HG03060 (cell line): ENCODE measurements around the gene SGSH.

Experiments used
- ATAC-seq: cut with Tn5 transposase; IDR thresholded peaks from one replicate; pipeline ENCODE4 v1.9.1; 2021; ENCODE audit warnings: low read depth, moderate number of reproducible peaks; ENCODE audit not compliant: unreplicated experiment

SGSH gene

DNA sequence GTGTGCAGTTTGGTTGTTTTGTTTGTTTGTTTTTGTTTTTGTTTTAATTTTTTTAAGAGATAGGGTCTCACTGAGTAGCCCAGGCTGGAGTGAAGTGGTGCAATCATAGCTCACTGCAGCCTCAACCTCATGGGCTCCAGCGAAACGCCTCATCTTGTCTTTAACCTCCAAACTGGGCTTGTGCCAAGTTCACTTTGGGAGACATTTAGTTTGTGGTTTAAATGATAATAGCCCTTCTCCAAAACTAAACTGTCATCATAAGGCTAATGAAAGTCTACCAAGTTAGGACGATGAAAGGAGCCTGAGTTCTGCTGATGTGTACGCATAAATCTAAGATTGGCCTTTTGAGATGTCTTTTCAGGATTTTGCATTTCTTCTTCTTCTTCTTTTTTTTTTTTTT lies 56.8 kb downstream of the SGSH start:
- ATAC-seq, result no peak

DNA sequence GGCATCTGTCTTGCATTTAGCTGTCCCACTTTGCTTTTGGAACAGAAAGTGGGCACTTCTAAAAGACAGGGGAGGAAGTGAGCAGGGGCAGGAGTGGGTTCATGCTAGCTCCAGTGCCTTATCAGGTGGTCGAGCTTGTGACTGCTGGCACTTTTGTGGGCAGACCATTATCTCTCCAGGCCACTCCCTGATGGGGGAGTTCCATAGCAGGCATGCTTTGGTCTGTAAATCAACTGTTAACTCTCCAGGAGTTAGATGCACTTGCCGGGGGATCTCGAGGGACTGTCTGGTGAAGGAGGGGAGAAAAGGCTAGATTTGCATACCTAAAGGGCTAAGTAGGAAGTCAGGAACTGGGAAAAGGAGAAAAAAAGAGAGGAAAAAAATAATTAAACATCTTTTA lies 59.6 kb downstream of the SGSH start:
- ATAC-seq, result no peak
